HS-27A (cell line): ENCODE measurements around the gene AFAP1.

ENCODE experiments used
- DNase-seq: peaks from one replicate; pipeline ENCODE4 v3.0.0-alpha.2; 2012; ENCODE audit warnings: low read depth, missing footprints

AFAP1 gene

GRCh38 chr4:7782783-7783182 is 156.9 kb downstream of the AFAP1 start:
- no peak for DNase-seq

GRCh38 chr4:7781993-7782392 is 157.7 kb downstream of the AFAP1 start:
- DNase-seq: no peak

- DNase-seq: no peak
Observed at GRCh38 chr4:7781366-7781765, 158.3 kb downstream of the AFAP1 start.

GRCh38 chr4:7780751-7781348 is 158.8 kb downstream of the AFAP1 start:
- no peak for DNase-seq

- no peak for DNase-seq
Observed at GRCh38 chr4:7779432-7779768, 160.3 kb downstream of the AFAP1 start.

- no peak for DNase-seq
Observed at GRCh38 chr4:7778510-7779431, 160.9 kb downstream of the AFAP1 start.

GRCh38 chr4:7777871-7778509 is 161.7 kb downstream of the AFAP1 start:
- DNase-seq: no peak

- no peak for DNase-seq
Observed at GRCh38 chr4:7777017-7777710, 162.5 kb downstream of the AFAP1 start.

GRCh38 chr4:7775396-7775795 is 164.3 kb downstream of the AFAP1 start:
- no peak for DNase-seq

- no peak for DNase-seq
Observed at GRCh38 chr4:7774301-7775294, 165.1 kb downstream of the AFAP1 start.

GRCh38 chr4:7773401-7774180 is 166.1 kb downstream of the AFAP1 start:
- no peak for DNase-seq

GRCh38 chr4:7772711-7773385 is 166.8 kb downstream of the AFAP1 start:
- no peak for DNase-seq

GRCh38 chr4:7771541-7772507 is 167.8 kb downstream of the AFAP1 start:
- DNase-seq: no peak

GRCh38 chr4:7771056-7771455 is 168.6 kb downstream of the AFAP1 start:
- no peak for DNase-seq

- DNase-seq: no peak
Observed at GRCh38 chr4:7770224-7771050, 169.2 kb downstream of the AFAP1 start.

GRCh38 chr4:7769396-7770223 is 170.1 kb downstream of the AFAP1 start:
- DNase-seq: no peak

GRCh38 chr4:7768736-7769135 is 170.9 kb downstream of the AFAP1 start:
- DNase-seq: no peak
